Measurements from ENCODE around the gene KRT32.
"Not testable (repeated sequence)": the region's sequence is repeated elsewhere in the genome, so short reads cannot be mapped to it uniquely, and the experiment has no call there.

The KRT32 gene

DNA sequence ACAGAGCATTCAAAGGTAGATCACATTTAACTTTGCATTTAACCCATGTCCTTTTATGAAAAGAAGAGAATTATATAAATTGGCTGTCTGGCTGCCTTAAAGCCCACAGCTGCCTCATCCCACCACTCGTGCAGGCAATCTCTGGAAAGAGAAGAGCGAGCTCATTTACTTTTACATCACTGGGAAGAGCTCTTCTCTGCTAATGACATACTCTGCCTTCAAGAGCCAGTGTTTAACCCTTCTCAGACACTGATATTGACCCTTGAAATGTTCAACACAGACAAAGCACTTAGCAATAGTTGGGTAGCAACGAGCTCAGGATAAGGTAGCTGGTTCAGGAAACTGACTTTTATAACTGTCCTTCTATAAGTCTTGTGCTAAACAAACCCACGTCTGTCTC, 33.2 kb downstream of the KRT32 start:
- DNase-seq (ENCODE audit: low read depth): no peak
- H3K4me3 ChIP-seq (ENCODE audit: low read depth, low read length): no peak overlapping the region

DNA sequence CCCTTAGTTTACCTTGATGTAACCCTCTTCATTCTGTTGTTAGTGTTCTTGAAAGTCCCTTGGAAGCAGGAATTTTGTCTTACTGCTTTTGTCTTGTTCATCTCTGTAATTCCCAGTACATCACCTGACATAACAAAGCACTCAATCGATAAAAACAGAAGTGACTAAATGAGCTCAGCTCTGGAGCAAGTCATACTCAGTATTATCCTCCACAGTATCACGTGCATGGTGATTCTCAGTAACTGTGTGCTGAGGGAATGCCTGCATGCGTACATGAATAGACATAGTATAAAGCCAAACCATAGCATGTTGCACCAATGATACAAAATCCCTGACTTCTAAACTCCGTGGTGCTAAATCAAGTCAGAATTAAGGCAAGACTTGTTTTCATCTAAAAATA, 33.6 kb downstream of the KRT32 start:
- no peak overlapping the region for H3K4me3 ChIP-seq (ENCODE audit: low read depth, low read length)
- TF ChIP-seq, protein P1, sequence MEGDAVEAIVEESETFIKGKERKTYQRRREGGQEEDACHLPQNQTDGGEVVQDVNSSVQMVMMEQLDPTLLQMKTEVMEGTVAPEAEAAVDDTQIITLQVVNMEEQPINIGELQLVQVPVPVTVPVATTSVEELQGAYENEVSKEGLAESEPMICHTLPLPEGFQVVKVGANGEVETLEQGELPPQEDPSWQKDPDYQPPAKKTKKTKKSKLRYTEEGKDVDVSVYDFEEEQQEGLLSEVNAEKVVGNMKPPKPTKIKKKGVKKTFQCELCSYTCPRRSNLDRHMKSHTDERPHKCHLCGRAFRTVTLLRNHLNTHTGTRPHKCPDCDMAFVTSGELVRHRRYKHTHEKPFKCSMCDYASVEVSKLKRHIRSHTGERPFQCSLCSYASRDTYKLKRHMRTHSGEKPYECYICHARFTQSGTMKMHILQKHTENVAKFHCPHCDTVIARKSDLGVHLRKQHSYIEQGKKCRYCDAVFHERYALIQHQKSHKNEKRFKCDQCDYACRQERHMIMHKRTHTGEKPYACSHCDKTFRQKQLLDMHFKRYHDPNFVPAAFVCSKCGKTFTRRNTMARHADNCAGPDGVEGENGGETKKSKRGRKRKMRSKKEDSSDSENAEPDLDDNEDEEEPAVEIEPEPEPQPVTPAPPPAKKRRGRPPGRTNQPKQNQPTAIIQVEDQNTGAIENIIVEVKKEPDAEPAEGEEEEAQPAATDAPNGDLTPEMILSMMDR (conservative IDR thresholded peaks at IDR 0.05; ENCODE audit: low read depth, low read length): no peak
- DNase-seq (ENCODE audit: low read depth): no peak

More for the DNA sequence above, 33.2 kb downstream of the KRT32 start:
- TF ChIP-seq, protein P1 (conservative IDR thresholded peaks at IDR 0.05; ENCODE audit: low read depth, low read length): no peak

DNA sequence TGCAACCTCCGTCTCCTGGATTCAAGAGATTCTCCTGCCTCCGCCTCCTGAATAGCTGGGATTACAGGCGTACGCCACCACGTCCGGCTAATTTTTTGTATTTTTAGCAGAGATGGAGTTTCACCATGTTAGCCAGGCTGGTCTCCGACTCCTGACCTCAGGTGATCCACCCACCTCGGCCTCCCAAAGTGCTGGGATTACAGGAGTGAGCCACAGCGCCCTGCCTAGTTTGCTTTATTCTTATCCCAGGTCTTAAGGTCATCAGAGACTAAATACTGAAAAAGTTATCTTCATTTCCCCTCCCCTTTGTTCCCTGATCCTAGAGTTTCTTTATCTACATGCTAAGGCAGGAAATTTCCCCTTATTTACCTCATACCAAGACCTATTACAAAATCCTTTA, 36.8 kb downstream of the KRT32 start:
- DNase-seq (ENCODE audit: low read depth); H3K4me3 ChIP-seq (ENCODE audit: low read depth, low read length): not testable (repeated sequence)

DNA sequence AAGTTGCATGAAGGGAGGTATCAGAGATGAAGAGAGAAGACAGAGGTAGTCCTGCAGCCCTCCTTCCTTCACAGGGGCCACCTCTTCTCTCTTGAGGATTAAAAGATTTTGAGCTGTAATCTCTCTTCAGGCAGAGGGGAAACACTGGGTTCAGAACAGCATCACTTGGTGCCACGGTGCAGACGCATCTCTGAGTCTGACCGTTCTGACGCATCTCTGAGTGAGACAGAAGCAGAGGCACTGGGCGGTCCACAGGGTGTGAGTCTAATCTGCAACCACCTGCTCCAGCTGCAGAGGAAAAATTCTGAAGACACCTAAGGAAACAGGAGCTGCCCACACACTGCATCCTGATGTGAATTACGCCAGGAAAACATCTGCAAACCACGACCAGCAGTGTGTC, 37.5 kb downstream of the KRT32 start:
- TF ChIP-seq, protein P1 (conservative IDR thresholded peaks at IDR 0.05; ENCODE audit: low read depth, low read length): no peak
- no peak for DNase-seq (ENCODE audit: low read depth)
- H3K4me3 ChIP-seq (ENCODE audit: low read depth, low read length): no peak overlapping the region

DNA sequence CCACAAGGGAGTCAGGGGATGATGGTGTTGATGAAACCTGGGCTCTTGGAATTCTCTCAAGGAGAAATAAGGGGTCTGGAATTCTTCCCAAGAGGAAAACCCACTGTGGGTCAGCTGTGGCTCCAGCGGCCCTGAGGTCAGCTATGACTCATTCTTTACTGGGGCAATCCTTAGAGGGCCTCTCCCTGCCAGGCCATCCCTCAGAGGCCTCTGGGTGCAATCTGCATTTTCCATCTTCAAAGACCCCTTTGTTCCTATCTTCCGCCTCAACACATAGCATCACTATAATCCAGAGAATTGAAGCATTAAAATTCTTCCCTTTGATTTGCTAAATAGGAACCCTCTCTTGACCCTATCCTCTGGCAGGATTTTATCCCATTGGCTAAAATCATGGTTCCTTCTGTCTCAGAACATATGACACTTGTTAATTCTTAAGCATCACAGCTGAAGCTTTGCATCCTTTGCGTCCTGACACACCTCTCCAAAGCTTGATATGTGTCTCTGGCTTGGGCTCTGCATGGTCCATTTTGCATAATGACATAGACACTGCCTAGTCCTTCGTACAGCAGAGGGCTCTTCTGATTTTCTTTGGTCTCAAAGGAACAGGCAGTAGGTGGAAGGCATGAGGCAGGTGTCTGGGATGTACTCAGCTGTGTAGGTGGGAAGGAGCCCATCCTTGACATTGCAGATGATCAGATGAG, 38.4 kb downstream of the KRT32 start:
- no peak for DNase-seq (ENCODE audit: low read depth)
- TF ChIP-seq, protein P1 (conservative IDR thresholded peaks at IDR 0.05; ENCODE audit: low read depth, low read length): no peak
- H3K4me3 ChIP-seq (ENCODE audit: low read depth, low read length): no peak overlapping the region

DNA sequence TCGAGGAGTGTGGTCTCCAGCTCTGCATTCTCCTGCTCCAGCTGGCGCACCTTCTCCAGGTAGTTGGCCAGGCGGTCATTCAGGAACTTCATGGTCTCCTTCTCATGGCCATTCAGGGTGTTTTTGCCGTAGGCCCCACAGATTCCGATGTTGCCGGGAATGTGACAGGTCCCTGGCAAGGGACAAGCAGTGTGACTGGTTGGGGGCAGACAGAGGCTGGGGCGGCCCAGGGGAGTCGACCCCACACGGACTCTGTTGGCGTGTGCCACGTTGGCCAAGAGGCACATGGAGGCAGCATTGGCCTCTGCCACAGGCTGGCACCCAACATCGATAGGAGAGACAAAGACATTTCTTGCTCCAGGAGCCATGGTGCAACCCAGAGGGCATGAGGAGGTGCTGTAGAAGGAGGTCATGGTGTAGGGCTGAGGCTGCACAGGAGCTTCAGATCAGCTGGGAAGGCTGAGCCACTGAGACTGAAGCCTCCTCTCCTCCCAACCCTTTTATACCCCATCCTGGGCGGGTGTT, 43.0 kb downstream of the KRT32 start, which contains the start of gene KRT37:
TSS of gene KRT37 (minus strand) at position 475 of the 525 bp plus-strand sequence. CDS start at position 413, 62 bp downstream.
- TF ChIP-seq, protein P1 (conservative IDR thresholded peaks at IDR 0.05; ENCODE audit: low read depth, low read length): no peak
- DNase-seq (ENCODE audit: low read depth): no peak
- H3K4me3 ChIP-seq (ENCODE audit: low read depth, low read length): no peak within 1 kb of the TSS

DNA sequence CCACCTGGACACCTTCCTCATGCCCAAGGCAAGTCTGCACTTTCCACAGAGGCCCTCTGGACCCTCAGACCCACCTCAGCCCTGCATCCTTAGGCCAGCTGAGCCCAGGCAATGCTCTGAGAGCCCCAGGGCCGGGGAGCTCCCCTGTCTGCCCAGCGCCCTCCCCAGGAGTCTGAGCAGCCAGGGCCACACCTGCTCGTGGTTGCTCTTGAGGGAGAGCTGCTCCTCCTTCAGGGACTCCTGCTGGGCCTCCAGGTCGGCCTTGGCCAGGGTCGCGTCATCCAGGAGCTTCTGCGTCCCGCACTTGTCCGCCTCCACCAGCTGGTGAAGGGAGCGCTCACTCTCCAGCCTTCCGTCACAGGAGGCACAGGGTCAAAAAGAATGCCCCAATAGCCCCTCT, 44.6 kb downstream of the KRT32 start:
- H3K4me3 ChIP-seq (ENCODE audit: low read depth, low read length); DNase-seq (ENCODE audit: low read depth): not testable (repeated sequence)

DNA sequence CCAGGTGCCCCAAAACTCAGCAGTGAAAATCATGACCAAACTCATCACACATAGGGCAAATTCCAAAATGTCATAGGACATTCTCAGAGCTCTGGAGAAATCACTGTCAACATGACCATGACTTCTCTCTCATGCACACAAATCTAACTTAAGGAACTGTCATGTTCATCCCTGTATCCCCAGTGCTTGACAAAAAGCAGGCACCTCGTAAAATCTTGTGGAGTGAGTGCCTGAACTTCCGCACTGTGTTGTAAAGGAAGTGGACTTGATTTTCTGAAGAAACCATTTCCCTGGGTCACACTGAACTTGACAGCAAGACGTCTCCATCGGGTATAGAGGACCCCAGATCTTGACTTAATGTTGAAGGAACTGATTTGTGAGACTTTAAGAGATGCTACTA, 45.6 kb downstream of the KRT32 start:
- H3K4me3 ChIP-seq (ENCODE audit: low read depth, low read length): no peak overlapping the region
- no peak for DNase-seq (ENCODE audit: low read depth)
- TF ChIP-seq, protein P1 (conservative IDR thresholded peaks at IDR 0.05; ENCODE audit: low read depth, low read length): no peak
